ENCODE measurements around the gene SYNM.

SYNM gene

GRCh38 chr15:99168601-99169580 lies 64.0 kb downstream of the SYNM start:
- no peak overlapping the region for H3K4me2 ChIP-seq (ENCODE audit: low read depth, low read length)
- no peaks in the 10 kb centered on the region for H3K9me3 ChIP-seq (replicated peaks; ENCODE audit: insufficient read depth, low read length)
- no peak overlapping the region for H2AFZ ChIP-seq (ENCODE audit: low read length)
- H3K79me2 ChIP-seq (ENCODE audit: low read length) = no peaks in the 10 kb centered on the region
- no peak overlapping the region for H3K9ac ChIP-seq (ENCODE audit: low read length)
- TF ChIP-seq CTCF (IDR thresholded peaks at IDR 0.05; ENCODE audit: low read length) (no peak), EZH2 (optimal IDR thresholded peaks at IDR 0.05; ENCODE audit: low read depth, low read length) (no peak), EZH2phosphoT487 (IDR thresholded peaks at IDR 0.05; ENCODE audit: low read length) (no peak)
- H3K27ac ChIP-seq (ENCODE audit: low read length) = no peak overlapping the region
- H3K27me3 ChIP-seq (replicated peaks; ENCODE audit: insufficient read depth, low read length) = no peaks in the 10 kb centered on the region
- H3F3A ChIP-seq (ENCODE audit: insufficient read depth, low read length) = 0 out of 2 replicates have a peak, but pooled peaks cover 1% of the 10 kb centered on the region
- H3K4me1 ChIP-seq (ENCODE audit: low read length) = peaks cover 10% of the 10 kb centered on the region
- no peak for DNase-seq
- no peaks in the 10 kb centered on the region for H3K9me2 ChIP-seq (replicated peaks; ENCODE audit: insufficient read depth, low read length)
- no peaks in the 10 kb centered on the region for H4K20me1 ChIP-seq (ENCODE audit: insufficient read depth, low read length)
- H3K36me3 ChIP-seq (replicated peaks; ENCODE audit: insufficient read depth, low read length) = no peaks in the 10 kb centered on the region
- no peak overlapping the region for H3K4me3 ChIP-seq (ENCODE audit: low read length)

- Histone ChIP-seq H3K27me3 (replicated peaks; ENCODE audit: insufficient read depth, low read length) (no peaks in the 10 kb centered on the region), H3K36me3 (replicated peaks; ENCODE audit: insufficient read depth, low read length) (no peaks in the 10 kb centered on the region), H3K9me3 (replicated peaks; ENCODE audit: insufficient read depth, low read length) (no peaks in the 10 kb centered on the region), H3K4me3 (ENCODE audit: low read length) (no peak overlapping the region), H3K4me1 (ENCODE audit: low read length) (peaks cover 7% of the 10 kb centered on the region), H4K20me1 (ENCODE audit: insufficient read depth, low read length) (no peaks in the 10 kb centered on the region), H3K9me2 (replicated peaks; ENCODE audit: insufficient read depth, low read length) (no peaks in the 10 kb centered on the region), H3F3A (ENCODE audit: insufficient read depth, low read length) (no peaks in the 10 kb centered on the region), H3K27ac (ENCODE audit: low read length) (no peak overlapping the region), H2AFZ (ENCODE audit: low read length) (no peak overlapping the region), H3K79me2 (ENCODE audit: low read length) (no peaks in the 10 kb centered on the region), H3K9ac (ENCODE audit: low read length) (no peak overlapping the region), H3K4me2 (ENCODE audit: low read depth, low read length) (no peak overlapping the region)
- DNase-seq = no peak
- no peak for TF ChIP-seq EZH2phosphoT487 (IDR thresholded peaks at IDR 0.05; ENCODE audit: low read length)
- TF ChIP-seq CTCF (IDR thresholded peaks at IDR 0.05; ENCODE audit: low read length) = no peak
- no peak for TF ChIP-seq EZH2 (optimal IDR thresholded peaks at IDR 0.05; ENCODE audit: low read depth, low read length)
These were observed 65.0 kb downstream of the SYNM start for GRCh38 chr15:99169769-99170311.

GRCh38 chr15:99170476-99171065 lies 65.7 kb downstream of the SYNM start:
- no peaks in the 10 kb centered on the region for H3K9me3 ChIP-seq (replicated peaks; ENCODE audit: insufficient read depth, low read length)
- H3K4me3 ChIP-seq (ENCODE audit: low read length) = no peak overlapping the region
- H3F3A ChIP-seq (ENCODE audit: insufficient read depth, low read length) = no peaks in the 10 kb centered on the region
- no peaks in the 10 kb centered on the region for H4K20me1 ChIP-seq (ENCODE audit: insufficient read depth, low read length)
- H3K9me2 ChIP-seq (replicated peaks; ENCODE audit: insufficient read depth, low read length) = no peaks in the 10 kb centered on the region
- TF ChIP-seq CTCF (IDR thresholded peaks at IDR 0.05; ENCODE audit: low read length) (no peak), EZH2 (optimal IDR thresholded peaks at IDR 0.05; ENCODE audit: low read depth, low read length) (no peak), EZH2phosphoT487 (IDR thresholded peaks at IDR 0.05; ENCODE audit: low read length) (no peak)
- no peaks in the 10 kb centered on the region for H3K79me2 ChIP-seq (ENCODE audit: low read length)
- no peak overlapping the region for H3K9ac ChIP-seq (ENCODE audit: low read length)
- H2AFZ ChIP-seq (ENCODE audit: low read length) = no peak overlapping the region
- no peak overlapping the region for H3K27ac ChIP-seq (ENCODE audit: low read length)
- no peak overlapping the region for H3K4me2 ChIP-seq (ENCODE audit: low read depth, low read length)
- no peak for DNase-seq
- H3K4me1 ChIP-seq (ENCODE audit: low read length) = peaks cover 7% of the 10 kb centered on the region
- no peaks in the 10 kb centered on the region for H3K36me3 ChIP-seq (replicated peaks; ENCODE audit: insufficient read depth, low read length)
- no peaks in the 10 kb centered on the region for H3K27me3 ChIP-seq (replicated peaks; ENCODE audit: insufficient read depth, low read length)
